Fibroblast of villous mesenchyme (primary cell): ENCODE measurements around the gene ACVR1B. TPM values are rescaled to one million over a fixed set of nuclear protein-coding genes. Genes with fewer than 3 reads are reported as not detected.

Source experiments
- DNase-seq: peaks from one replicate; pipeline ENCODE4 v3.0.0-alpha.2; 2010; ENCODE audit warnings: low read depth
- H3K4me3 ChIP-seq: 2 replicates; pipeline ENCODE4 v1.5.1; 2011; ENCODE audit warnings: low read depth, mild to moderate bottlenecking, low read length
- total RNA-seq: library from RNA; depleted of rRNA; stranded (reverse); fragments of >200 nt; gene quantifications from 2 replicates; pipeline ENCODE4 v1.2.3, GENCODE V29; 2012
- TF ChIP-seq, protein P1 (sequence below): IDR thresholded peaks from 2 replicates; pipeline ENCODE4 v1.5.1; 2012; ENCODE audit warnings: low read depth, mild to moderate bottlenecking, low read length; ENCODE audit not compliant: insufficient read depth

Gene ACVR1B
- total RNA-seq, 1 donor, result 6.5 TPM

DNA sequence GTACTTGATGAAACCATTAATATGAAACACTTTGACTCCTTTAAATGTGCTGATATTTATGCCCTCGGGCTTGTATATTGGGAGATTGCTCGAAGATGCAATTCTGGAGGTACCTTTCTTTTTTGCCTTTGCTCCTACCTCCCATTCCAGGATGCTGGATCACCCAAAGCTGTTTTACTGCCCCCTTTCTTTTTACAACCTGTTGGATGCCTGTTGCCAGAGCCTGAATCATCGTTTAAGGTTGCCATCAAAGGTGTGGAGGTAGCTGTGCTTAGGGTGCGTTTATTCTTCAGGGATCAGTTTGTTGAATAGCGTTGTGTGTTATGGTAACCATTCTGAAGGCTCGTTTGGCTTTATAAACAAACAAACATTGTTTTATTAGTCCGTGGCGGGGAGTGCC is 35.3 kb downstream of the ACVR1B start:
- no peak for DNase-seq
- TF ChIP-seq, protein P1, sequence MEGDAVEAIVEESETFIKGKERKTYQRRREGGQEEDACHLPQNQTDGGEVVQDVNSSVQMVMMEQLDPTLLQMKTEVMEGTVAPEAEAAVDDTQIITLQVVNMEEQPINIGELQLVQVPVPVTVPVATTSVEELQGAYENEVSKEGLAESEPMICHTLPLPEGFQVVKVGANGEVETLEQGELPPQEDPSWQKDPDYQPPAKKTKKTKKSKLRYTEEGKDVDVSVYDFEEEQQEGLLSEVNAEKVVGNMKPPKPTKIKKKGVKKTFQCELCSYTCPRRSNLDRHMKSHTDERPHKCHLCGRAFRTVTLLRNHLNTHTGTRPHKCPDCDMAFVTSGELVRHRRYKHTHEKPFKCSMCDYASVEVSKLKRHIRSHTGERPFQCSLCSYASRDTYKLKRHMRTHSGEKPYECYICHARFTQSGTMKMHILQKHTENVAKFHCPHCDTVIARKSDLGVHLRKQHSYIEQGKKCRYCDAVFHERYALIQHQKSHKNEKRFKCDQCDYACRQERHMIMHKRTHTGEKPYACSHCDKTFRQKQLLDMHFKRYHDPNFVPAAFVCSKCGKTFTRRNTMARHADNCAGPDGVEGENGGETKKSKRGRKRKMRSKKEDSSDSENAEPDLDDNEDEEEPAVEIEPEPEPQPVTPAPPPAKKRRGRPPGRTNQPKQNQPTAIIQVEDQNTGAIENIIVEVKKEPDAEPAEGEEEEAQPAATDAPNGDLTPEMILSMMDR, result no peak
- no peak overlapping the region for H3K4me3 ChIP-seq

DNA sequence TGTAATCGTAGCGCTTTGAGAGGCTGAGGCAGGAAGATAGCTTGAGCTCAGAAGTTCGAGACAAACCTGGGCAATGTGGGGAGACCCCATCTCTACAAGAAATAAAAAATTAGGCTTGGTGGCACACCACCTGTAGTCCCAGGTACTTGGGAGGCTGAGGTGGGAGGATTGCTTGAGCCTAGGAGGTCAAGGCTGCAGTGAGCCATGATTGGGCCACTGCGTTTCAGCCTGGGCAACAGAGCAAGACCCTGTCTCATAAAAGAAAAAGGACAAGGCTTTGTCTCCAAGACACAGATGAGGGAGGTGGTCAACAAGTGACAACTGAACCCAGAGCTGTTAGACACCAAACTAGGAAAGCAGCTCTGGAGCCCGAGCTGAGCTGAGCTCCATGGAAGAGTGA is 40.7 kb downstream of the ACVR1B start:
- TF ChIP-seq, protein P1, result no peak
- H3K4me3 ChIP-seq, result no peak overlapping the region
- no peak for DNase-seq

DNA sequence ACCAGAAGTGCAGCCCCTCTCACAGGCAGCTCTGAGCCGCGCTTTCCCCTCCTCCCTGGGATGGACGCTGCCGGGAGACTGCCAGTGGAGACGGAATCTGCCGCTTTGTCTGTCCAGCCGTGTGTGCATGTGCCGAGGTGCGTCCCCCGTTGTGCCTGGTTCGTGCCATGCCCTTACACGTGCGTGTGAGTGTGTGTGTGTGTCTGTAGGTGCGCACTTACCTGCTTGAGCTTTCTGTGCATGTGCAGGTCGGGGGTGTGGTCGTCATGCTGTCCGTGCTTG is 43.0 kb downstream of the ACVR1B start:
- no peak overlapping the region for H3K4me3 ChIP-seq
- no peak for DNase-seq
- TF ChIP-seq, protein P1, result no peak

DNA sequence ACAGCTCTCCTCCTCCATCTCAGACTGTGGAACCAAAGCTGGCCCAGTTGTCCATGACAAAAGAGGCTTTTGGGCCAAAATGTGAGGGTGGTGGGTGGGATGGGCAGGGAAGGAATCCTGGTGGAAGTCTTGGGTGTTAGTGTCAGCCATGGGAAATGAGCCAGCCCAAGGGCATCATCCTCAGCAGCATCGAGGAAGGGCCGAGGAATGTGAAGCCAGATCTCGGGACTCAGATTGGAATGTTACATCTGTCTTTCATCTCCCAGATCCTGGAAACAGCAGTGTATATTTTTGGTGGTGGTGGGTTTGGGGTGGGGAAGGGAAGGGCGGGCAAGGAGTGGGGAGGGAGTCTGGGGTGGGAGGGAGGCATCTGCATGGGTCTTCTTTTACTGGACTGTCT is 43.5 kb downstream of the ACVR1B start:
- TF ChIP-seq, protein P1, result no peak
- no peak for DNase-seq
- no peak overlapping the region for H3K4me3 ChIP-seq

DNA sequence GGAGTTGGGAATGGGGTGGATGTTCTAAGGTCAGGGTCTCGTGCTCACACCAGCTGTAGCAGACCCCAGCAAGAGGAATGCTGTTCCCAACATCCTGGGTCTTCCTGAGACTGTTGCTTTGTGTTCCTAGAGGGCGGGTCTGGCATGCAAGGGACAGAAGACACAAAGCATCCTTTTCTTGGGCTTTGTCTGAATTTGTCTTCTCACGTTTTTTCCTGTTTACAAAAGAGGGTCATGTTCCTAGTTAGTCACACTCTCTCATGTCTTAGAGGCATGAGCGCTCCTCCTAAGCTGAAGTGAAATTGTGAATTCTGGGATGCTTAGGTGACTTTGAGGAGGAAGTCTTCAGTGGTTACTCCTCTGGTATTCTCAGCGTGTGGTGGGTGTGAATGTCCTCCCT is 45.6 kb downstream of the ACVR1B start:
- TF ChIP-seq, protein P1, result no peak
- H3K4me3 ChIP-seq, result no peak overlapping the region
- DNase-seq, result no peak

DNA sequence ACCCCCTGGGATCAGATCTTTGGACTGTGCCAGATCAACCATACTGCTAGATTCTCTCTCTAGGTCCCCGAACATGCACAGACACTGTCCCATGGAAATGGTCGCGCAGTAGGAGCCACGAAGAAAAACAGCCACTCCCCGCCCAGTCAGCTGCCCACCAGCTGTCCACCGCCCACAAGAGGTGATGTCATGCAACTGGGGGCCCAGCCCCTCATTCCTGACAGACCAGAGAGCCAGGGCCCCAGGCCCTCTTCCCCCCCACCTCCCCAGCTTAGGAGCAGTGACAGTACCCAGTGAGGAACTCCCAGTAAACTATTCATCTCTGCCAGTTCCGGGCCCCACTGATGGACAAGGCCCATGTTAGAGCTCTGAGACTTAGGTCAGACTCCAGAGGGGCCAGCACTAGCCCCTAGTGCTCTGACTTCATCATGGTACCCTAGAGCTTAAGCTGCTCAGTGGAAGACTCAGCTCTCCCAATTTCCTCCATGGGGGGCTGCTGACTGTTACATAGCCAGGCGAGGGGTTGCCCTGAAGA is 51.6 kb downstream of the ACVR1B start:
- TF ChIP-seq, protein P1, result no peak
- H3K4me3 ChIP-seq, result no peak overlapping the region
- no peak for DNase-seq

DNA sequence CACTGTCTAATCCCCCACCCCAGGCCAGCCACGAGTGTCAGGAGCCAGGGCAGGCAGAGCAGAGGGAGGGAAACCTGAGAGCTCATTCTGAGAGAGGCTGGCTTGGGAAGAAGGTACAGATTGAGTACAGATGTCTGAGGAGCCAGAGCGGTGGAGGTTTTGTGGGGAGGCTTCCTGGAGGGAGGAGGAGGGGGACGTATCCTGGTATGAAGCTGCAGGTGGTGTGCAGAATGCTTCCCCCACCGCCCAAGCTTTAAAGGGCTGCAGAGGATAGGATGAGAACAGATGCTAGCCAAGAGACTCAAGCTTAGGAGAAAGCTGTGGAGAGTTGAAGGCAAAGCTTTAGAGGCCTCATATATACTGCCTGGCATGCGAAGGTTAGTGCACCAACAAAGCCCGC is 52.1 kb downstream of the ACVR1B start:
- no peak for DNase-seq
- H3K4me3 ChIP-seq, result no peak overlapping the region
- TF ChIP-seq, protein P1, result no peak
